Measurements from ENCODE around the gene GRB7.
A peak's percentile ranks its signal among the peaks of the same experiment; 100 is the strongest.
"Not testable (repeated sequence)": the region's sequence is repeated elsewhere in the genome, so short reads cannot be mapped to it uniquely, and the experiment has no call there.

GRB7 gene

GRCh38 chr17:39744836-39745215 is 7.1 kb downstream of the GRB7 start:
- Histone ChIP-seq H3K27ac (ENCODE audit: low read depth, low read length, severe bottlenecking) (no peak overlapping the region), H3K36me3 (ENCODE audit: control insufficient read depth, insufficient read depth, low read length) (no peaks in the 10 kb centered on the region)
- WGBS, 2 experiments (ENCODE audit: insufficient coverage in 2 of 2): 88 to 91% methylated on average over 8 of the region's 8 CpGs

GRCh38 chr17:39745335-39746144 is 7.8 kb downstream of the GRB7 start:
- no peaks in the 10 kb centered on the region for H3K36me3 ChIP-seq (ENCODE audit: control insufficient read depth, insufficient read depth, low read length)
- peaks cover 11% of the 10 kb centered on the region for H3K4me1 ChIP-seq (ENCODE audit: control insufficient read depth, insufficient read depth, low read length, poor library complexity, severe bottlenecking)
- no peak overlapping the region for H3K4me3 ChIP-seq (ENCODE audit: extremely low read depth, insufficient read depth, low read length, poor library complexity, severe bottlenecking)
- WGBS, 2 experiments (ENCODE audit: insufficient coverage in 2 of 2): 93 to 96% methylated on average over 10 to 13 of the region's 23 CpGs
- H3K9me3 ChIP-seq (ENCODE audit: control insufficient read depth, low read length): no peaks in the 10 kb centered on the region
- H3K27ac ChIP-seq (ENCODE audit: low read depth, low read length, severe bottlenecking): no peak overlapping the region

More at GRCh38 chr17:39744836-39745215, 7.1 kb downstream of the GRB7 start:
- Histone ChIP-seq H3K4me3 (ENCODE audit: extremely low read depth, insufficient read depth, low read length, poor library complexity, severe bottlenecking) (no peak overlapping the region), H3K9me3 (ENCODE audit: control insufficient read depth, low read length) (no peaks in the 10 kb centered on the region), H3K4me1 (ENCODE audit: control insufficient read depth, insufficient read depth, low read length, poor library complexity, severe bottlenecking) (peaks cover 18% of the 10 kb centered on the region)

GRCh38 chr17:39746145-39746461 is 8.4 kb downstream of the GRB7 start:
- H3K4me1 ChIP-seq (ENCODE audit: control insufficient read depth, insufficient read depth, low read length, poor library complexity, severe bottlenecking): peaks cover 5% of the 10 kb centered on the region
- no peaks in the 10 kb centered on the region for H3K9me3 ChIP-seq (ENCODE audit: control insufficient read depth, low read length)
- WGBS, 2 experiments (ENCODE audit: insufficient coverage in 2 of 2): 87 to 94% methylated on average over 5 to 6 of the region's 7 CpGs
- no peak overlapping the region for H3K4me3 ChIP-seq (ENCODE audit: extremely low read depth, insufficient read depth, low read length, poor library complexity, severe bottlenecking)
- H3K36me3 ChIP-seq (ENCODE audit: control insufficient read depth, insufficient read depth, low read length): no peaks in the 10 kb centered on the region
- H3K27ac ChIP-seq (ENCODE audit: low read depth, low read length, severe bottlenecking): no peak overlapping the region

DNA sequence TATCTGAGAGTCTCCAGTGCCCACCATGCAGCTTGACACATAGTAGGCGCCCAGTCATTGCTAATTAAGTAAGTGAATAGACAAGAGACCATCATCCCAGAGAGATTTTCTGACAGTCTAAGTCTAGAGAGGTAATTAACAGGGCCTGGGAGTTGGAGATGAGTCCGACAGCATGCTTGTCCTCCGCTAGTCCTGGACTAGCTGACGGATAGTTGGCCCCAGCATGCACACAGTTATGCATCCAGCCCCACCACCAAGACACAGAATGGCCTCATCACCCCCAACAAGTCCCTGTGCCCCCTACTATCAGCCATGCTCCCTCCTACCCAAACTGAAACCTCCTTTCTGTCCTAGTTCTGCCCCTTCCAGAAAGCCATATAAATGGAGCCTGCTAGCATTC is 10.0 kb downstream of the GRB7 start:
- no peak overlapping the region for H3K27ac ChIP-seq (ENCODE audit: low read depth, low read length, severe bottlenecking)
- no peaks in the 10 kb centered on the region for H3K36me3 ChIP-seq (ENCODE audit: control insufficient read depth, insufficient read depth, low read length)
- no peaks in the 10 kb centered on the region for H3K4me1 ChIP-seq (ENCODE audit: control insufficient read depth, insufficient read depth, low read length, poor library complexity, severe bottlenecking)
- no peak overlapping the region for H3K4me3 ChIP-seq (ENCODE audit: extremely low read depth, insufficient read depth, low read length, poor library complexity, severe bottlenecking)
- 96 to 100% methylated on average over 3 to 4 of the region's 4 CpGs for WGBS, 2 experiments (ENCODE audit: insufficient coverage in 2 of 2)
- H3K9me3 ChIP-seq (ENCODE audit: control insufficient read depth, low read length): no peaks in the 10 kb centered on the region

DNA sequence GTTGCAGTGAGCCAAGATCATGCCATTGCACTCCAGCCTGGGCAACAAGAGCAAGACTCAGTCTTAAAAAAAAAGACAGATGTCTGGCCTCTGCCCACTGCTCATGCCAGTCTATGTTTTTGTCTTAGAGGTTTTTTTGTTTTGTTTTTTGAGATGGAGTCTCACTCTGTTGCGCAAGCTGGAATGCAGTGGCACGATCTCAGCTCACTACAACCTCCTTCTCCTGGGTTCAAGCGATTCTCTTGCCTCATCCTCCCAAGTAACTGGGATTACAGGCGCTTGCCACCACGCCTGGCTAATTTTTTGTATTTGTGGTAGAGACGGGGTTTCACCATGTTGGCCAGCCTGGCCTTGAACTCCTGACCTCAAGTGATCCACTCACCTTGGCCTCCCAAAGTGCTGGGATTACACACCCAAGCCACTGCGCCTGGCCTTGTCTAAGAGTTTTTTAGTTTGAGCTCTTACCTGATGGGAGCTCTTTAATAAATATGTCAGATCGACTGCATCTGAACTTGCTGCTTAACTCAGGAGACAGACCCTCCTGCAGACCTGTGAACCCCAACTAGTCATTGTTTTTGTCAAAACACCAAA is 10.8 kb downstream of the GRB7 start:
- H3K4me3 ChIP-seq (ENCODE audit: extremely low read depth, insufficient read depth, low read length, poor library complexity, severe bottlenecking); H3K9me3 ChIP-seq (ENCODE audit: control insufficient read depth, low read length); H3K4me1 ChIP-seq (ENCODE audit: control insufficient read depth, insufficient read depth, low read length, poor library complexity, severe bottlenecking); H3K36me3 ChIP-seq (ENCODE audit: control insufficient read depth, insufficient read depth, low read length); H3K27ac ChIP-seq (ENCODE audit: low read depth, low read length, severe bottlenecking): not testable (repeated sequence)
- 92 to 94% methylated on average over 2 to 5 of the region's 8 CpGs for WGBS, 2 experiments (ENCODE audit: insufficient coverage in 2 of 2)

GRCh38 chr17:39750131-39751015 is 12.6 kb downstream of the GRB7 start:
- Histone ChIP-seq H3K4me3 (ENCODE audit: extremely low read depth, insufficient read depth, low read length, poor library complexity, severe bottlenecking) (no peak overlapping the region), H3K36me3 (ENCODE audit: control insufficient read depth, insufficient read depth, low read length) (no peaks in the 10 kb centered on the region), H3K4me1 (ENCODE audit: control insufficient read depth, insufficient read depth, low read length, poor library complexity, severe bottlenecking) (peaks cover 6% of the 10 kb centered on the region), H3K9me3 (ENCODE audit: control insufficient read depth, low read length) (no peaks in the 10 kb centered on the region), H3K27ac (ENCODE audit: low read depth, low read length, severe bottlenecking) (no peak overlapping the region)
- WGBS, 2 experiments (ENCODE audit: insufficient coverage in 2 of 2): 83 to 90% methylated on average over 7 to 9 of the region's 9 CpGs

- Histone ChIP-seq H3K27ac (ENCODE audit: low read depth, low read length, severe bottlenecking) (no peak overlapping the region), H3K4me1 (ENCODE audit: control insufficient read depth, insufficient read depth, low read length, poor library complexity, severe bottlenecking) (peaks cover 13% of the 10 kb centered on the region), H3K9me3 (ENCODE audit: control insufficient read depth, low read length) (no peaks in the 10 kb centered on the region), H3K36me3 (ENCODE audit: control insufficient read depth, insufficient read depth, low read length) (no peaks in the 10 kb centered on the region), H3K4me3 (ENCODE audit: extremely low read depth, insufficient read depth, low read length, poor library complexity, severe bottlenecking) (no peak overlapping the region)
- WGBS, 2 experiments (ENCODE audit: insufficient coverage in 2 of 2): 83 to 87% methylated on average over 4 of the region's 5 CpGs
These were observed 13.3 kb downstream of the GRB7 start for GRCh38 chr17:39751016-39751543.

- Histone ChIP-seq H3K27ac (ENCODE audit: low read depth, low read length, severe bottlenecking) (no peak overlapping the region), H3K36me3 (ENCODE audit: control insufficient read depth, insufficient read depth, low read length) (no peaks in the 10 kb centered on the region), H3K4me3 (ENCODE audit: extremely low read depth, insufficient read depth, low read length, poor library complexity, severe bottlenecking) (no peak overlapping the region), H3K4me1 (ENCODE audit: control insufficient read depth, insufficient read depth, low read length, poor library complexity, severe bottlenecking) (peaks cover 13% of the 10 kb centered on the region), H3K9me3 (ENCODE audit: control insufficient read depth, low read length) (no peaks in the 10 kb centered on the region)
- WGBS, 2 experiments (ENCODE audit: insufficient coverage in 2 of 2): 85 to 91% methylated on average over 8 to 10 of the region's 10 CpGs
These were observed 13.9 kb downstream of the GRB7 start for GRCh38 chr17:39751637-39752036.

- Histone ChIP-seq H3K4me1 (ENCODE audit: control insufficient read depth, insufficient read depth, low read length, poor library complexity, severe bottlenecking) (peaks cover 13% of the 10 kb centered on the region), H3K27ac (ENCODE audit: low read depth, low read length, severe bottlenecking) (no peak overlapping the region), H3K36me3 (ENCODE audit: control insufficient read depth, insufficient read depth, low read length) (no peaks in the 10 kb centered on the region), H3K9me3 (ENCODE audit: control insufficient read depth, low read length) (no peaks in the 10 kb centered on the region), H3K4me3 (ENCODE audit: extremely low read depth, insufficient read depth, low read length, poor library complexity, severe bottlenecking) (no peak overlapping the region)
- 79 to 81% methylated on average over 7 to 11 of the region's 13 CpGs for WGBS, 2 experiments (ENCODE audit: insufficient coverage in 2 of 2)
These were observed 14.6 kb downstream of the GRB7 start for GRCh38 chr17:39752241-39752881.

- Histone ChIP-seq H3K4me3 (ENCODE audit: extremely low read depth, insufficient read depth, low read length, poor library complexity, severe bottlenecking) (peak overlapping the region; percentile 48), H3K9me3 (ENCODE audit: control insufficient read depth, low read length) (no peaks in the 10 kb centered on the region), H3K36me3 (ENCODE audit: control insufficient read depth, insufficient read depth, low read length) (no peaks in the 10 kb centered on the region), H3K27ac (ENCODE audit: low read depth, low read length, severe bottlenecking) (peak overlapping the region; percentile 69), H3K4me1 (ENCODE audit: control insufficient read depth, insufficient read depth, low read length, poor library complexity, severe bottlenecking) (peaks cover 19% of the 10 kb centered on the region)
- WGBS, 2 experiments (ENCODE audit: insufficient coverage in 2 of 2): 15 to 23% methylated on average over 37 to 42 of the region's 55 CpGs
These were observed 15.9 kb downstream of the GRB7 start for GRCh38 chr17:39753514-39754160.
